NOMO-1 treated with dmso at 0.1 percent for 144 hours (cell line): ENCODE measurements around the gene RNF167.

ENCODE experiments used
- DNase-seq: peaks from one replicate; lab custom pipeline; 2025; ENCODE audit not compliant: unreplicated experiment; lab: John Stamatoyannopoulos, UW

The RNF167 gene

DNA sequence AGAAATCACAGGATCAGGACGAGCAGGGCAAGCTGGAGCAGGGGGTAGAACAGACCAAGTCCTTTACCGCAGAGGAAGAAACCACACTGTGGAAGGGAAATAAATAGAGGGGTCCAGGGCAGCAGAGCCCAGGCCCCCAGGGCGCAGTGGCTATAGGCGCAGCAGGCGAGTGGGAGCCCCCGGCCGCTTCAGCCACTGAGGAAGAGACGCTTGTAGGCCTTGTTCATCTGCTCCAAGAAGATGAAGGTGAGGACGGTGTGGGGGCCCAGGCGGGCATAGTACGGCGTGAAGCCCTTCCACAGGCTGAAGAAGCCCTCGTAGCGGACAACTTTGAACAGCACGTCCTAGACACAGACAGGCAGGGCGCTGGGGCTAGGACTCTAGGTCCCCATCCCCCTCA is 2.5 kb upstream of the RNF167 start:
- no peak for DNase-seq

DNA sequence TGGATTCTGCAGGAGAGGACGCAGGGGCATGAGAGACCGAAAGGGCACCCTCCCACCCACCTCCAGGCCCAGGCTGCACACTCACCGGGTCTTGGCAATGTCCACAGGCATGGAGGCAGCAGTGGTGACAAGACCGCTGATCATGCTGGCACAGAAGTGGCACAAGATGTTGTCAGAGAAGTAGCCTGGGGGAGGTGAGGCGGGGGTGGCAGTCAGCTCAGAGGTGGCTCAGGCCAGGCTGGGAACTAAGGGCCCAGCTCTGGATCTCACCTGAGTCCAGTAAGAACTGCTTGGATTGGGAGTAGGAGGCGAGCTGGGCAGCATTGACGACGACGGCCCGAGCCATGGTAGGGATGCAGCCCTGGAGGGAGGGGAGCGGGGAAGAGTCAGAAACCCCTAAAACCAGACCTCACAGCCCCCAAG is 2.0 kb upstream of the RNF167 start:
- DNase-seq: no peak

DNA sequence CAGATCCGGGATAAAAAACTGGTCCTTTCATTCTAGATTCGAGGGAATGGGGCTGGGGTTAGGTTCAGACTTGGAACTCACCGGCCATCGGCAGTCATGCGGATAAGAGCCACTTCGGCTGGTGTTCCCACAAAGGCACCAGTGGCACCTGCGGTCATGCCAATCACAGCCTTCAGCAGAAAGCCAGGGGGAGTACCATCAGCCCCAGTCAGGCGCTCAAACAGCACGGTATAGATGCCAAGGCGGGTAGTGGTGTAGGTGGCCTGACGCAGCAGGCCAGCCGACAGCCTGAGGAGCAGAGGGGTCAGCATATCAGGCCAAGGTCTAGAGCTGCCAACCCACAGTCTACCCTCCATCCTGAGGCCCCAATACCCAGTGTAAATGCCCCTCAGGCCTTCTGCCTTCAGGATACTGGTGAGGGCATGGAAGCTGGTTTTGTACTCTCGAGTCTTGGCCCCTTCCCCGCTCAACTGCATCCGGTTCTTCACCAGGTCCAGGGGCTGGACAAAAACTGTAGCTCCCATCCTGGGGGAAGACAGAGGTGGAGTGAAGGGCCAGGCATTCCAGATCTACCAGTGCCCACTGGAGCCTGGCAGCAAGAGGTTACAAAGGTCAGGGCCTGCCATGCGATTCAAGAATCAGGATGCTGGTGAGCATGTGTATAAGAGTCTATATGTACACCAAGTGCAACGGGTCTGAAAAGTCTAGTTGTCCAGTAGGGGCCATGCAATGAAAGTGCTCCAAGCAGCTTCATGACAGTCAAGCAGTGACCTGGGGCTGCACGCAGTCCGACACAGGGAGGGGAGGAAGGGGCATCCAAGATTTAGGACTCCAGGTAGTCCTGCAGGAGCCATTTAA is 1.2 kb upstream of the RNF167 start:
- DNase-seq: no peak

DNA sequence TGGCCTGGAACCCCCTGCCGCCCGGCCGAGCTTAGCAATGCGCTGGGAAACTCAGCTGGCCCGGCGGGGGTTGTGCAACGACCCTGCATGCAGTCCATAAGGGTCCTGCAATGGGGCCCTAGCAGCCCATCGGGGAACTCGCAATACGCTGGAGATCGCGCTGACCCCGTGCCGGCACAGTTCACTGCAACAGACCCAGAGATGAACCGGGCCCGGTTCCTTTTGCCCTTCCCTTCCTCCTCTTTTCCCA is 597 bp upstream of the RNF167 start:
- no peak for DNase-seq

DNA sequence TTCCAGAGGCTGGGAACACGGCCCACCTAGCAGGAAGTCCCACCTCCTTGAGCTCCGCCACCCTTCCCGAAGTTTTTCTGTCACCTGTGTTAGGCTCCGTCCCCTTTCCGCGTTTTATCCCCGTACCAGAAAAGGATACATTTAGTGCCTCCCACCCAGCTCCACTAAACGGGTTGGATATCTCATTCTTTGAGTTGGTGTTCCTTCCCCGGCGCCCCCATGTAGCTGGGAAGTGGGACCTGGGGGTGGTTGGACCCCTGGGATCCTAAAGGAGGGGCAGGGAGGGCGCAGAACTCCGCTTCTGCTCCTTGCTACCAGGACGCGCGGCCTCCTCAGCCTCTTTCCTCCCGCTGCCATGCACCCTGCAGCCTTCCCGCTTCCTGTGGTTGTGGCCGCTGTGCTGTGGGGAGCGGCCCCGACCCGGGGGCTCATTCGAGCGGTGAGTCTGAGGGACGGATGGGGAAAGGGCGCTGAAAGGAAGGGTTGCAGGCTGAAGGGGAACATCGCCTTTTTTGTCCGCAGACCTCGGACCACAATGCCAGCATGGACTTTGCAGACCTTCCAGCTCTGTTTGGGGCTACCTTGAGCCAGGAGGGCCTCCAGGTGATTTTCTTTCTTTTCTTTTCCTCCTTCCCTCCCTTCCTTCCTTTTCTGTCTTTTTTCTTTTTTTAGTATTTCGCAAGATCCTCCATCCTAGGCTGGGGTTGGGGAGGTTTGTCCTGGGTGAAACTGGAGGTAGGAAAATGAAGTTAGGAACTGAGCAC is 669 bp downstream of the RNF167 start:
- DNase-seq: no peak

DNA sequence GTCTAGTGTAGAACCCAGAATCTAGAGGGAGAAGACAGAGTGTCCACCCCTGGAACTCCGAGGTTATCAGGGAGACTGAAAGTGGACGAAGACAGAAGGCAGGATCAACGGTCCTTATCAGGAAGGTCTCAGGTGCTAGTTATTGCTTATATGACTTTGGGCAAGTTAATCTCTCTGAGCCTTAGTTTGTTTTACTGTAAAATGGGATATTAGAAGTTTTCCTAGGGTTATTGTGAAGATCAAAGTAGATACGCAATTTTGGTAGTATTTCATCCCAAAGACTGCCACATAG is 1.2 kb downstream of the RNF167 start:
- no peak for DNase-seq

DNA sequence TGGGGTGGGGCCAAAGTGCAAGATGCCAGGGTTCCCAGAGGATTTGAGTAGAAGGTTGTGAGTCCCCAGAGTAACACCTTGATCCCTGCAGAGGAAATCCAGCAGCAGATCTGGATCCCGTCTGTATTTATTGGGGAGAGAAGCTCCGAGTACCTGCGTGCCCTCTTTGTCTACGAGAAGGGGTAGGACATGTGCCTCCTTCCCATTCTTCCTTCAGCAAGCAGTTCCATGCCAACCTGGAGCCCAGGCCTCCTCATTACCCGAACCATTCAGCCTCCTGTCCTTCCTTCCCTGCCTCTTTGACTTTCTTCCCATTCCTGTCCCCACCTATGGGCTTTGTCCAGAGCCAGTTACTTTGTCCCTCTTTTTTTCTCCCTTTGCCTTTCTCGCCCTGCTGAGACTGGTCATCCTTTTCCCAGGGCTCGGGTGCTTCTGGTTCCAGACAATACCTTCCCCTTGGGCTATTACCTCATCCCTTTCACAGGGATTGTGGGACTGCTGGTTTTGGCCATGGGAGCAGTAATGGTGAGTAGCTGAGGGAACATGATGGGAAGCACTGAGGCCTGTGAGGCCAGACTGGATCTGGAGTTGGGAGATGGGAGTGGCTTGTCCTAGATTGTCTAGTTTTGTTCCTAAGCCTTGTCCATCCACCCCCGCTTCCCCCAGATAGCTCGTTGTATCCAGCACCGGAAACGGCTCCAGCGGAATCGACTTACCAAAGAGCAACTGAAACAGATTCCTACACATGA is 2.9 kb downstream of the RNF167 start:
- no peak for DNase-seq

DNA sequence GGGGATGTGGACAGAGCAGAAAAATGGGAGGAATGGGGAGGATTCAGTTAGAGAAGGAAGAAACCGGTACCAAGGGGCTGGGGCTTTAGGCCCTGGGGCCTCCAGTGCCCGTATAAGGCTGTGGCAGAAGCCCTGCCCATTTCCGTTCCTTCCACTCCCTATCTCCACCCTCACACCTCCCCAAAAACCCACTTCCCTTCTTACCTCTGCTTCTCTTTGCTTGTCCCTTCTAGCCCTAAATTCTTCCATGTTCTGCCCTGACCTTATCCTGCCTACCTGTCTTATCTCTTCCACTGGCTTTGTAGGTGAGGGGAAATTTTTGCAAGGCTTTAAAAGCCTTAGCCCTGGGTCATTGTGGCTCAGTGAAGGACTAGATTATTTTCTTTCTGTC is 4.1 kb downstream of the RNF167 start:
- peak; percentile 80 for DNase-seq

DNA sequence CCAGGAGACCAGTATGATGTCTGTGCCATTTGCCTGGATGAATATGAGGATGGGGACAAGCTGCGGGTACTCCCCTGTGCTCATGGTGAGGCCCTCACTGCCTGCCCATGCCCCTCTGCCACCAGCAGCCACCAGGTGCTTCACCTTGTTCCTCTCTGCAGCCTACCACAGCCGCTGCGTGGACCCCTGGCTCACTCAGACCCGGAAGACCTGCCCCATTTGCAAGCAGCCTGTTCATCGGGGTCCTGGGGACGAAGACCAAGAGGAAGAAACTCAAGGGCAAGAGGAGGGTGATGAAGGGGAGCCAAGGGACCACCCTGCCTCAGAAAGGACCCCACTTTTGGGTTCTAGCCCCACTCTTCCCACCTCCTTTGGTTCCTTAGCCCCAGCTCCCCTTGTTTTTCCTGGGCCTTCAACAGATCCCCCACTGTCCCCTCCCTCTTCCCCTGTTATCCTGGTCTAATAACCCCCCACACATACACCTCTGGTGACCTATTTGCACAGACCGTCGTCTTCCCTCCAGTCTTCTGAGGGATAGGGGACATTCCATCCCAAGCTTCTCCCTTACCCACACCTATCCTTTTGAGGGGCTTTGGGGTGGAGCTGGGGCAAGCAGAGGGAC is 4.6 kb downstream of the RNF167 start:
- no peak for DNase-seq

DNA sequence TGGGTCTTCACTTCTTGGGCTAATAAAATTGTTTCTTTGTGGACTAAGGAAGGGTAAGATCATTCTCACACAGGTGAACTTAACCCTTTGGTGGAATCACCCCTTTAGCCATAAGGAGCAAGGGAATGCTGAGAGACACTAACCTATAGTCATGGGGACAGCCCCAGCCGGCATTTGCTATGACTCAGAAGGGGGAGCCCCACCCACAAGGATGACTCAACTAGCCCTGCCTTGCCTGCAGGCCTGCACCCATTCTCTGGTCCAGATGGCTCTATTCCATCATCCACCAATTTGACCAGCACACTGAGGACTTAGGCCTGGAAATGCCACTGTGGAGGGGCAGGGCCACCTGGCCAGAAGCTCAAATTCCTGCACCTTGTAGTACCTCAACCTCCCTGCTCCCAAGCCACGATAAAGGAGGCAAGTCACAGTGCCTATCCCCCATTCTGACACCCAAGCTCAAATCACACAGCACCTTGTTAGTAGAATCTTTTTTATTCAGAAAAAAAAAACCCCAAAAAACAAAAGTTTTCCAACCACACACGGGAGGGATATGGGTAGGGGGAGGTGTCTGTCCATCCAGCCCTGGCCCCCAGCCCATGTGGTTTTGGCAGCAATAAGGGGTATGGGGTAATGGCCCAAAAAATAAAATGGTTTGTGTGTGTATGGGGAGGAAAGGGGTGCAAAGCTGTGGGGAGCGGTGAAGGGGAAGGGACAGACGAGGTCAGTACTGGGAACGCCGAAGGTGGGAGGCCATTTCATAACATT is 5.3 kb downstream of the RNF167 start:
- peak; percentile 79 for DNase-seq

DNA sequence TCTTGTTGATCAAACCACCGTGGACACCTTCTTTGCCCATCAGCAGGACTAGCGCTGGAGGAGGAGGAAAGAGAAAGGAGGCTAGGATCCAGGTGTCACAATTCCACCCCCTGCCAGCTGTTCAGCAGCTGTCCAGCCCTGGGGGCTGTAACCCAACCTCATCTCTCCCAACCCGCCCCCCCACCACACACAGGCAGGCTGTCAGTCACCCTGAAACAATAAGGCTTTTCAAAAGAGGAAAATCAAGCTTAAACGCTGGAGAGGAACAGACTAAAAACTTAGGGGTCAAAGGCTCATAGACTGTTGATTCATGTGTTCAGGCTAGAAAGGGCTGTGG is 5.8 kb downstream of the RNF167 start:
- DNase-seq: no peak

DNA sequence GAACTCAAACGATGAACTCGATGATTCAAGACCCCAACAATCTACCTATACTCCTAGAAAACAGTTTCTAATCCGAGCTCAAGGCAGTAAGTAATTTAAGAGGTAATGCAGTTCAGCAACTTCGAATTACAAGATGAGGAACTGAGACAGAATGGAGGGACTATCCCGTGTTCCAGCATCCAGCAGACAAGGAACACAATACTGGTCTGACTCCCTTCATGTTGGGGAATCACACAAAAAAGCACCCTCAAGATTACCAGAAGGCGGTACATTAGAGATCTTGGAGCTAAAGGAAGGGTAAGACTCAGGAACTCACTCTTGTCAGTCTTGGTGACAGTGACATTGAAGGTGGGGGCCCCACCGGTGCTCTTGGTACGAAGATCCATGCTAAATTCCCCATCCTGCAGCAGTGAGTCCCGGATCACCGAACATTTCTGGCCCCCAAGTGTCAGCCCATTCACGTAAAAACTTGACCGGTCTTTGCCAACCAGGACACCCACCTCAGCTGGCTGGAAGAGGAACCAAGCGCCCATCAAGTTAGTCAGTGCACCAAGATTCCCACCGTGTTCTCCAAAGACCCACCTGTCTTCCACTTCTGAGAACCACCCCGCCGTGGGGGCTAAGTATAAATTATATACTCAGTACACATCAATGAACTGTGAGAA is 6.4 kb downstream of the RNF167 start:
- DNase-seq: no peak

DNA sequence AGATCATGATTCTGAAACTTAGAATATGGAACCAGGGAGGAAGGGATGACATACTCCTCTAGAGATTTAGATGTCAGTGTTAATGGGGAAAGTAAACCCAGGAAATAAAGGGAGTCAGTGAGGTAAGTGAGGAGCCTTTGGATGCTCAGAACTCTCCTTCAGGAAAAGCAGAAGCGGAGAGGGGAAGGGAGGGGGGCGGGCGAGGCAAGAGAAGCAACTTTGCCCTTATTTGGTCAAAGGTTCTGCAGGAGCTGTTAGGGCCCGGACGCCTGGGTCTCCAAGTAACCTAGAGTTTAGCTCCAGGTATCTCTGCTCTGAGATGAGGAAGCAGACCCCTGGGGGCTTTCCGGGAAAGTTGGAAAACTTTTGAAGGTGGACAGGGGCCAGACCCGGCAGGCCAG is 6.9 kb downstream of the RNF167 start:
- peak; percentile 38 for DNase-seq

DNA sequence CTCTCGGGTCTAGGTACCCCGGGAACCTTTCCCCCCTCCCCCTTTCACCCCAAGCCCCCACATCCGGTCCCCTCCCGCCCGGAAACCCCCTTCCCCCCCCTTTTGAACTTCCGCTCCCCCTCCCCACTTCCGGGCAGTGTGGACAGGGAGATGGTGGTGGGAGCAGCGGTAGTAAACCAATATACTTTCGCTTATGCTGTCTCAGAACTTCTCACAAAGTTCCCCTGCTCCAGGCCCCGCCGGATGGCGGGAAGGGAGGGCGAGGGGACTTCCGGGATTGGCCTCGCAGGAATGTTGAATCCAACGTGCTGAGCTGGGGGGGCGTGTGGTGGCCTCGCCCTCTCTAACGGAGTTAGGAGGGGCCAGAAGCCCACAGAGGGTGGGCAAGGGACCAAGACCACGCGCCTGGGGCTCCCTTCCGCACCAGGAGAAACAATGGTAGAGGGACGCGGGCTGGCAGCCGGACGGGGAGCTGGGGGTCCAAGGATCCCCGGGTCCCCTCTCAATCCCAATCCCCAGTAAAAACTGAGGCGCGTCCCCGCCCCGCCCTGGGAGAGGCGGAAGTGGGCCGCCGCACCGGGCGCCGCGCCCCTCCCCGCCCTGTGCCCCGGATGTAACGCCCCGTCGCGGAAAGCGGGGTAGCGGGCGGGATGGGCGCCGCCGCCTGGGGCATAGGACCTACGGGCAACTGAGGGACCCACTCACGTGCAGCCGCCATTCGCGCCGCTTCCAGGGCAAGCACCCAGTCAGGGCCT is 7.5 kb downstream of the RNF167 start:
- DNase-seq: peak; percentile 44

DNA sequence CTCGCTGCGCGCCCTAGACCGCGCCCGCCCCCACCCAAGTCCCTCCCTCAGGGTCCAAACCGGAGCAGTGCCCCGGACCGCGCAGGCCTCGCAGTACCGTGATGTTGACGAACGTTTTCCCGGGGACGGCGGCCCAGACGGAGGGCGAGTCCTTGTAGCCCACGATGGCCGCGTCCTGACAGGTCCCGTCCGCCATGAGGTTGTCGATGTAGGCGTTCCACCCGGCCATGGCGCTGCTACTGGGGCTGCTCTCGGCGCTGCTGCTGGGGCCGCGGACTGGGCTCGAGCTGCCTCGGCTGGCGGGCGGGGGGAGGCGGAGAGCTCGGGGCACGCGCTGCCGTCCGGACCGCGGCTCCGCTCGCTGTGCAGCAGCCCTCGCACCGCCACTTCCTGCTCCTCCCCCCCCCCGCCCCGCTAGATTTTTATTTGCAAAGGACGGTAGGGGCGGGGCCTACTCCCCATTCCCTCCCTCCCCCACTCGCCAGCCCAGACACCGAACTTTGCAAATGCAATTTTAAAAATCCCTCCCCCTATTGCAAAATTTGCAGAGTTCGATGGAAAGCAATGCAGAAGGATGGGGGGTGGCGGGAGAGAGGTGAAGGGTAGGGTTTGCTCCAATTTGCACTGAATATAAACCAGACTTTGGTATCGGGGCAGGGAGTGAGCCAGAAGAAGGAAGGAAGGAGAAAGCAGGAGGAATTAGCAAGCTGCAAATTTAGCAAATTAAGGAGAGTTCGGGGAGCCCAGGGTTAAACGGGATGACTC is 8.3 kb downstream of the RNF167 start, which contains the start of gene PFN1:
Gene PFN1, minus strand, starts transcription at position 365 of the 765 bp plus-strand sequence. Its CDS starts 136 bp downstream, at position 229.
- peak; percentile 96 for DNase-seq

DNA sequence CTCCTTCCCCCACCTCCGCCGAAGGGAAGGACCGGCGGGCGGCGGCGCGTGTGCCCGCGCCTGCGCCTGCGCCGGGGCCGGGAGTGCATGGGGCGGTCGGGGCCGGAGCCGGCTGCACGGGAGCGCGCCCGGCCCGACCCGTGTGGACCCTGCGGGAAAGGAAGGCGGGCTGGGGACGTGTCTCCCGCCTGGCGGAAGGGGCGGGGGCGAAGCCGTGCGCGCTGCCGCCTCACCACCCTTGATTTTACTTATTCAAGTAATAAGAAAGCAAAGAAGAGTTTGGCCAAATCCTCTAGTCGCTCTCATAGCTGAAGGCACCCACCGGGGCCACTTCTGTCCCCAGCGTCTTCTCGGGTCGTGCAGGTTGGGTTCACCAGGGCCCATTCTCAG is 8.9 kb downstream of the RNF167 start:
- DNase-seq: peak; percentile 93

DNA sequence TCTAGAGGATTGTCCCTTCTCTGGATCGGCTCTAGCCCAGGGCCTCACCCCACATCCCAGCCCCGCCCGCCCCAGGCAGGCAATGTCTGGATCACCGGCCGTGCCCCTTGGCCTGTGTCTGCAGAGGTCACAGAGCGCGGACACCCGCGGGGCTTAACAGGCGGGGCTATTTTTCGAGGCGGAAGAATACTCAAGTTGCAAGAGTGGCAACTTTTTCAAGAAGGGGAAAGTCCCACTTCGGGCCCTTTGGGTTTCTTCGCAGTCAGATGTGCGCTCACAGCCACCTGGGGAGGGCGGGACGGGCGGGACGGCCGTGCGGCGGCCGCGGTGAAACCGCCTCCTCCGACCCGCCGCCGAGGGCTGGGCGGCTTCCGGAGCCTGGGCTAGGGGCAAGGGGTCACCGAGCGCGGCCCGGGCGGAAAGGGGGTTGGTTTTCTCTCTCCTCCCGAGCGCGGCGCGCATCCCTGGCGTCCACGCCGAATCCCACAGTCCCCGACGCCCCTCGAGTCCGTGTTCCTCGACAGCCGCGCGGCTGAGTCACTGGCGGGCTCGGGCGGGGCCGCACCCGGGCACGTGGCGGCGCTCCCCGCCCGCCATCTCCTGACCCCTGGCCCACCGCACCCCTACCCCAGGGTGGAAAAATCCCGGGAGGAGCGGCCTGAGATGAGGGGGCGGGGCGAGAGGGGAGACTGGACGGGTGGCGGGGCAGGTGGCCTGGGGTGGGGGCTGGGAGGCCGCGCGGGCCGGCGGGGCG is 9.4 kb downstream of the RNF167 start:
- peak; percentile 68 for DNase-seq

DNA sequence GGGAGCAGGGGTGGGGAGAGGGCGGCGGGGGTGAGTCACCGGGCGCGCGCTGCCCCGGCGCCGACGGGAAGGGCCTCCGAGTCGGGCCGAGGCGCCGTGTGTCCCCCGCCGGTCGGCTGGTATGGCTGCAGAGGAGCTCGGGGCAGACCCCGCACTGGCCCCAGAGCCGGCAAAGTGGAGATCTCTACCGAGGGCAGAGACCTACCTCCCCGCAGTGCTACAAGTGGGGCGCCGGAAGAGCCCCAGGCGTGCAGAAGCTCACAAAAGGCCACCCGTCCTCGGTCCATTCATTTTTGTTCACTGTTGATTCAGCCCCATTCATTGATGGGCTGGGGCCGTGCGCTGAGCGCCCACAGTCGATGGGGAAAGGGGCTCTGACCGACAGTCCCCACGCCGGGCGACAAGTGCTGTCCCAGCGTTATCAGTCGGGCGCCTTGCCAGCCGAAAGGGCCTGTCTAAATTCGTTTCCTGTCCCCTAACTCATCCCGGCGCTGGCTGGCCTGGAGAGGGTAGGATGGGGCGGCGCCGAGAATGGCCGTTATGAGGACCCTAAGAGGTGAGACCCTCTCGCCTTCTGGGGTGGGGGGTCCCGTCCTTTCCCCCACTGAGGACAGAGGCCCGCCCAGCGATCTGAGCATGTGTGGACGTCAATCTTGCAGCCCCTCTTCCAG is 10.1 kb downstream of the RNF167 start:
- no peak for DNase-seq
